HG02884 (cell line): ENCODE results near the gene PILRA.

ENCODE experiments used
- ATAC-seq: cut with Tn5 transposase; IDR thresholded peaks from one replicate; pipeline ENCODE4 v1.9.1; 2021; ENCODE audit warnings: mild to moderate bottlenecking, moderate library complexity; ENCODE audit not compliant: unreplicated experiment

Gene PILRA

DNA sequence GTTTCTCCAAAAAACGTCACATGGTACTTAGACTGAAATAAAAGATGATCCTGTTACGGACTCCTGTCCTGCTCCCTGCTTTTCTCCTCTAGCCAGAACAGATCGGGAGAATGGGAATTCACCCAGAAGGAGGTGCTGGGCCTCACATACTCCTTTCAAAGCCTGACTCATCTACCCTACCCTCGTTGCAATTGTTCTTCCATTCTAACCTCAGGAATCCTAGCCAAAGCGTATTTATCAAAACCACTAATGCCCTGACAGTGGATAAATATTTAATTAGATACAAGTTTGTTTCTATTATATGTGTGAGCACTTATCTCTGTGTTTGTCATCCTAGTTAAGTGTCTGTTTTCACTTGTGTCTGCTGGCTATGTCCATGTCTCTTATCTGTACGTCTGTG, 33.5 kb downstream of the PILRA start:
- no peak for ATAC-seq

DNA sequence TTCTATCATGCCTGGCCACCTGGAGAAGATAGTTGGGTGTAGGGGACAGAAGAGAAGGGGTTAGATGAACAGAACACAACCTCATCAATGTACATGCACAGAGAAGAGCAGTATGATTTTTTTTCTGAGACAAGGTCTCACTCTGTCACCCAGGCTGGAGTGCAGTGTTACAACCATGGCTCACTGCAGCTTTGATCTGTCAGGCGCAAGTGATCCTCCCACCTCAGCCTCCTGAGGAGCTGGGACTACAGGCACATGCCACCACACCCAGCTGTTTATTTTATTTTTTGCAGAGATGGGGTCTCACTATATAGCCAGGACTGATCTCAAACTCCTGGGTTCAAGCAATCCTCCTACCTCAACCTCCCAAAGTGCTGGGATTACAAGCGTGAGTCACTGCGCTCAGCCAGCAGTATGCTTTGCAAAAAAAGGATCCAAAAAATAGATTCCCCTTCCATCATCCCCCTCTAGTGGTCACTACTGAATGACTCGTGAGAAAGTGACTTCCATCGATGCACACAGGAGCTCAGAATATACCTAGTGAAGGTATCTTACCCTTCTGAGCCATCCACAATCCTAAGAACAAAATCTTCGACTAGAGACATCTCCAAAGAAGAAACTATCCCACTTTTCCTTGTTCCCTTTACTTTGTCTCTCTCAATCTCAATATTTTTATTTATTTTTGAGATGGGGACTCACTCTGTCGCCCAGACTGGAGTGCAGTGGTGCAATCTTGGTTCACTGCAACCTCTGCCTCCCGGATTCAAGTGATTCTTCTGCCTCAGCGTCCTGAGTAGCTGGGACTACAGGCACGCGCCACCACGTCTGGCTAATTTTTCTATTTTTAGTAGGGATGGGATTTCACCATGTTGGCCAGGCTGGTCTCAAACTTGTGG, 34.2 kb downstream of the PILRA start:
- no peak for ATAC-seq

DNA sequence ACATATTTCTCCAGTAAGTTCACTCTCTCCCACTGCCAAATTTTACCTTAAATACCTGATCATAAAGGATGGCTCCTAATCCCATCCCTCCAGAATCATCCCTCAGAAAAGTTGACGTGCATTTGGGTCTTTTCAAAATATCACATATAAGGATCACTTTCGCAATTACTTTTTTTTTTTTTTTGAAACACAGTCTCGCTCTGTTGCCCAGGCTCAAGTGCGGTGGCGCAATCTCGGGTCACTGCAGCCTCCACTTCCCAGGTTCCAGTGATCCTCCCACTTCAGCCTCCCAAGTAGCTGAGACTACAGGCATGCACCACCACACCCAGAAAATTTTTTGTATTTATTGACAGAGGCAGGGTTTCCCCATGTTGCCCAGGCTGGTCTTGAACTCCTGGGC, 37.8 kb downstream of the PILRA start:
- ATAC-seq: no peak

DNA sequence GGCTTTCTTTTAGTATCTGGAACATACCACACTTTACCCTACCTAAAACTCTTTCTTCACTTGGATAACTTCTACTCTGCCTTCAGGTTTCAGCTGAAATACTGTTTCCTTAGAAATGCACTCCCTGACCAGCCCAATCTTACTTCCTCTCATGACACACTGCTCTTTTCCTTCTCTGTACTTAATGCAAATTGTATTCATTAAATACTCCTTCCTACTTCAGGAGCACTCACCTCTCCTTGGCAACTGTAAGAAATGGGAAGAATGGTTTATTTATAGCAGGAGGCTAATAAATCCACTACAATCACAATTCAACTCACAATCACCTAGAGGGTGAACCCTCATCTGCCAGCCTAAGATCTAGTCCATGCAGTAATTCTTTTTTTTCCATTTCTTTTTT, 40.1 kb downstream of the PILRA start:
- ATAC-seq: no peak

DNA sequence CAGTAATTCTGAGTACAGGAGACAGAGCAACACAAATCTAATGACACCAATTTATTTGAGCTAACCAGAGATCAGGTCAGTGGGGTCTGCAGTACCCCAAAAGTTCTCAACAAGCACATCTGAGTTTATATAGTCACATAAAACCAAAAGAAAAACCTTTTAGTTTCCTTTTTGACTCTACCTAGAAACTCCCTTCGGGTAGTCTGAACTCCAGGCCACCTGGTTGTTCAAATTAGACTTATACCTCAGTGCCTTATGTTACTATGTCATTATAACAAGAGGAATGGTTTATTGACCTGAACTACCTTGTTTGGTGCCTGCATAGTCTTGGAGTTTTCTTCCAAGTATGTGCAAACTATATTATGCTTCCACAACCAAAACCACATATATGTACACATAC, 40.6 kb downstream of the PILRA start:
- no peak for ATAC-seq

DNA sequence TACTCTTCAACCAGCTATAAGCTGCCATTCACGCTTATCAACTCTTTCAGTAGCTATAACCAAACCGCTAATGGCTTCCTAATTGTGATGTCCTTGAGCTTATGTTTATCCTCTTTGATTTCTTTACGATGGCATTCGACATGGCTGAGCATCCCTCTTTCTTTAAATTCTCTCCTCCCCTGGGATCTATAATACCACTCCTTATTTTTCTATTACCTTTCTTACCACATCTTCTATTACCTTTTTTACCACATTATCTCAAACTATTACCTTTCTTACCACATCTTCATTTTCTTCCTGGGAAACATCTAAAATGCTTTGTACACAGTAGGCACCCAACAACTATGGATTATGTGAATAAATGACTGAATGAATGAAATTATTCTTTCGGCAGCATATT, 42.2 kb downstream of the PILRA start:
- no peak for ATAC-seq

DNA sequence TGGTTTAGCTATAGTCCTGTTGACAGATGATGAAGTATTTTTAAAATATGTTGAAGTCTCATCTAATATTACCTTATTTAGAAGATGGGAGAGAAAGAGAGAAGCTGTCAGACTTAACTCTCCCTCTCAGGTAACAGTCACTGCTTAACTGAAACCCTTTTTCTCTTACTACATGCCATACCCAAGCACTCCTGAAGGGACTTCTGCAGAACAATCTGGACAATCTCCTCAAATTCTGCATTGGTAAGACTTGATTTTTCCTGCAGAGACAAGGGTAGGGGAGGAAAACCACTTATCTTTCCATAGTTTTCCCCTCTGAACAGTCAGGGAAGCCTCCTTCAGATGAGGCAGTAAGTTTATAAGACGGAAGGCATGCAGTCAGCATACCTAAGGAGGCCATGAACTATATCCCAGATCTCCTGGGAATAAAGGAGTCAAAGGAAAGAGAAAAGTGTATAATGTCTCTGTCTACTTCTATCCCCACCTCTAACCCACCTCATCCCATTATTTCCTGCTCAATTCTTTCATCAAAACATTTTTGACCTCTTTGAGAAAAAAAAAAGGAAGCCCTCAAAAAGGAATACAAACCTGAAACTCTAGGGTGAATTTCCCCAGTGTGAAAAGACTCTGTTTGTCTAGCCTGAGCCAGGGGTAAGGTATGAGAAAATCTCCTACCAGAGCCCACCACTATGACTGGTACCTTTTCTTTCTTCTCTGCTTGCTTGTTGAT, 45.8 kb downstream of the PILRA start:
- ATAC-seq: no peak

DNA sequence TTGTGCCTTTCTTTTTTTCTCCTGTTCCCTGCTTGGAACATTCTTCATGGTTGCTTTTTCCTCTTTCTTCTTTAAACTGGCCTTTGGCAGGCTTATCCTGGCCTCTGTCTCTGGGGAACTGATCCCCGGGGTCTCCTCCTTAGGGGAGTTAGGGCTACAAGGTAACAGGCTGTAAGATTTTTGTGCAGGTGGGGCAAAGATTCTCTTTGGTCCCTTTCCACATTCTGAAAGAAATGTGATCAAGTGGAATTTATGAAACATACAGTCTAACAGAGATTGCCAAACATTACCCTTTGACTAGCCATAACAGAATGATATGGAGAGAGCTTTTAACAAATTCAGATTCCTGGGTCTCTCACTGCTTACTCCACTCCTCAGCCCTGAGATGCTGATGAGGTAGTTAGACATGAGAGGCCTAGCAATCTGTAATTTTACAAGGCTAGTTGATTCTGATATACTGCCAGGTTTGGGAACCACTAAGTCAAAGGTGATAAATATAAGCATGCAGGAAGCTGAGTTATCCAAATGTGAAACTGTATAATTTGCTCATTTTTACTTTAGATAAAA, 46.5 kb downstream of the PILRA start:
- ATAC-seq: no peak

DNA sequence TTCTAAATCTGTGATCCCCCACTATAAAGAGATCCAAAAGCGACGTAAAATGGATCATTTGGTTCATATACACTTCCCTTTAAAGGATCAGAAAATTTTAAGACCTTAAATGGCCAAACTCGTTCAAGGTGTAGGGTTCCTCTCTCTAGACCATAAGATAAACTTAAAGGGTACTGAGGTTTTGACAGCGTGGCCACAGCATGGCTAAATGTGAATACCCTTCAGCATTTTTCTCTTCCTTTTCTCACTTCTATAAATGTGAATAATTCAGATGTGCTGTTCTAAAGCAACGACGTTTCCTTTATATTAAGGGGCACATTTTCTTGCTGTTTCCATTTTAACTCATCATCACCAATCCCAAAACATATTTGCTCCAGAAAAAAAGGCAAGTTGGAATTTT, 50.0 kb downstream of the PILRA start:
- no peak for ATAC-seq

DNA sequence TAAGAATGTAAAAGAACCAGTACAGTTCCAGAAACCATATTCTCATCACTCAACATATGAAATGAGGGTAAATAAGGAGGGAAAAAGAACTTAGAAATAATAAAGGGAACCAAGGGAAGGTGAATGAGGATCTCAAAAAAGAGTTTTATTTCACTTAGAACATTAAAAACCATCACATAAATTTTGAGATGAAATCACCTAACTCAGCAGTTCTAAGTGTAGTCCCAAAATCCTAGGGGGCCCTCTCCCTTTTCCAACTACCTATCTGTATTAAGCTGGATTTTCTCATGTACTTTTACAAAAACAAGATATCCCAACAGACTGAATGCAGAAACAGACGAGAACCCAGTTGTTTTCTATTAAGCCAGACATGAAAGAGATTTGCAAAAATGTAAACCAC, 52.1 kb downstream of the PILRA start:
- no peak for ATAC-seq

DNA sequence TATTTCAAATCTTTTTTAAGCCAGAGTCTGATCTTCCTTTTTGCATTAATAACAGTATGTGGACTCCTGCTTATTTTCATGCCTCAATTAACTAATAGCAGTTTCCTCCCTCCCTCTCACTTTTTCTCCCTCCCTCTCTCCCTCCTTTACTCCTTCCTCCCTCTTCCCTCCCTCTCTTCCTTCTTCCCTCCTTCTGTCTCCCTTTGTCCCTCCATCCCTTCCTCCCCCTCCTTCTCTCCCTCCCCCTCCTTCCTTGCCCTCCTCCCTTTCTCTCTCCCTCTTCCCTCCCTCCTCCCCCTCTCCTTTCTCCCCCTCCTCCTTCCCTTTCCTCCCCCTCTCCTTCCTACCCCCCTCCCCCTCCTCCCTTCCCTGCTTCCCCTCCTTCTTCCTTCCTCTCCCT, 53.2 kb downstream of the PILRA start:
- no peak for ATAC-seq

DNA sequence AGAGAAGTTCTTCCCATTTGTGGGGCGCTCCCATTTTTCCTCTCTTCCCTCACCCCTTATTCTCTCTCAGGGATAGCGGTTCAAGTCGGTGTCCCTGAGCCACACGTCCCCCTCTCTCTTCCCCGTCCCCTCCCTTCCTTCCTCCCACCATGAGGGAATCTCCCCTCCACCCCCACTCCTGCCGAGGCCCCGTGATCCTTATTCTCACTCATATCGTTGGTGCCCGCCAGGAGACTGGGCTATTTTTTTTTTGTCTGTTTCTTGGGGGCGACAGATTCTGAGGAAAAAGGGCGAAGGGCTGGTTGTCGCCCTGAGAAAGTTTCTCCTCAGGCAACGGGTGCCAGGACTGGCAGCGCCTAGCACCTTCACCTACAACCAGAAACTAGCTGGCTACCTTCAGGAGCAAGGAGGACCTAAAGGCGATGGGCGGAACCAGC, 54.5 kb downstream of the PILRA start:
- no peak for ATAC-seq

DNA sequence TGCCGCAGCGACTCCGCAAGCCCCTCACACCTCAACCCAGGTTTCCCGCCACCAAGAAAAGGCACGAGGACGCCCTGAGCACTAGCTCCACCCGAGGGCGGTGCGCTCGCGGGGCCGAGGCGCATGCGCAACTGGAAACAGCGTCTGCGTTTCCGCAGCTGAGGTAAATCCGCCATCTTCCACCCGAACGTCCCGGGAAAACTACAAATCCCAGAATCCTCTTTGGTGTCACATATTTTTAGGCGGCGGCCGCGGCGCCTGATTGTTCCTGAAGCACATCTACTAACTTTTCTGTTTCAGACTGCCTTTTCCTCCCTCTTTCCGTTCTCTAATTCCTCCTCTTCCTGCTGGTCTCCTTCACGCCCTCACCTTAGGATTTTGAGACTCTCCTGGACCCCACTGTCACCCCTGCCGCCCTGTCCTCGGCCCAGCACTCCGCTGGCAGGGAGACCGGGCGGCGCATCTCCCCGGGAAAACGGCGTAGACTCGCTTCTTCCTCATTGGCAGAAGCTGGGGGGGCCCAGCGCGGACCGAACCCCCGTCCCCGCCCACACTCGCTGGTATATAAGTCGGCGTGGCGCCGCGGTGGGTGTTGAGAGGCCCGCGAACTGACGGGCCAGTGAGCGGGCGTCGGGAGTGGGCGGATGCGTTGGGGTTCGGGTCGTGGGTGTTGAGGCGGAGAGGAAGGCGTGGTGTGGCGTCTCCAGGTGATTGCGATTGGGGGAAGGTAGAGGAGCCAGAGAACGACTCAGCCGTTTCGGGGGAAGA, 55.1 kb downstream of the PILRA start, which contains the start of gene ZCWPW1:
ZCWPW1 (minus strand) TSS at position 505 of the 768 bp plus-strand sequence. CDS start 8,054 bp downstream, outside the sequence.
- ATAC-seq: peak; percentile 40

DNA sequence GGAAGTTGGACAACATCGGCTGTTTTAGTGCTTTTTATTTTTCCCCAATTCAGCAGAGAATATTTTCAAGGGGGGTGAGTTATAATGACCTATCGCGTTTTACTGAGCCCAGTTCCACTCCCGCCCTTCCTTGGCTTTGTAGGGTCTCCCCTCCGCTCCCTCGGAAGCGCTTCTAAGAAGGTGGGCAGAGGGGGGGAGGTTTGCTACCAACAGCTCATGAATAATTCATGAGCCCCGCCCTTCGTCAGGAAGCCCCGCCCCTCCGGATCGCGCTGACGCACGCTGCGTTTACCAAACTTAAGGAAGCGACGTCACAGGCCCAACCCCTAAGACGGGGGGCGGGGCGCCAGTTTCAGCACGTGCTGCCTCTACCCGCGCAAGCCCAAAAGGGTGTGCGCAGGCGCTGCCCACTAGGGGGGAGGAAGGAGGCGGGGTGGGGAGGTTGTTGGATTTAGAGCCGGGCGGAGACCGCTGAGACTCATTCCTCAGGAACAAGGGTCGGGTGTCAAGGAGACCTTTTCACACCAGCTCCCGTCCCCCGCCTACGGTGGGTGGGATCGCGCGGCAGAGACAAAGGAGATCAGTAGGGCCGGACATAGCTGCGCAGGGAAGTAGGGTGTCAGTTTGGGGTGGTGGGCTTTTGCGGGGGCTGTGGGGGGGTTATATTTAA, 55.8 kb downstream of the PILRA start:
- ATAC-seq: peak; percentile 43

DNA sequence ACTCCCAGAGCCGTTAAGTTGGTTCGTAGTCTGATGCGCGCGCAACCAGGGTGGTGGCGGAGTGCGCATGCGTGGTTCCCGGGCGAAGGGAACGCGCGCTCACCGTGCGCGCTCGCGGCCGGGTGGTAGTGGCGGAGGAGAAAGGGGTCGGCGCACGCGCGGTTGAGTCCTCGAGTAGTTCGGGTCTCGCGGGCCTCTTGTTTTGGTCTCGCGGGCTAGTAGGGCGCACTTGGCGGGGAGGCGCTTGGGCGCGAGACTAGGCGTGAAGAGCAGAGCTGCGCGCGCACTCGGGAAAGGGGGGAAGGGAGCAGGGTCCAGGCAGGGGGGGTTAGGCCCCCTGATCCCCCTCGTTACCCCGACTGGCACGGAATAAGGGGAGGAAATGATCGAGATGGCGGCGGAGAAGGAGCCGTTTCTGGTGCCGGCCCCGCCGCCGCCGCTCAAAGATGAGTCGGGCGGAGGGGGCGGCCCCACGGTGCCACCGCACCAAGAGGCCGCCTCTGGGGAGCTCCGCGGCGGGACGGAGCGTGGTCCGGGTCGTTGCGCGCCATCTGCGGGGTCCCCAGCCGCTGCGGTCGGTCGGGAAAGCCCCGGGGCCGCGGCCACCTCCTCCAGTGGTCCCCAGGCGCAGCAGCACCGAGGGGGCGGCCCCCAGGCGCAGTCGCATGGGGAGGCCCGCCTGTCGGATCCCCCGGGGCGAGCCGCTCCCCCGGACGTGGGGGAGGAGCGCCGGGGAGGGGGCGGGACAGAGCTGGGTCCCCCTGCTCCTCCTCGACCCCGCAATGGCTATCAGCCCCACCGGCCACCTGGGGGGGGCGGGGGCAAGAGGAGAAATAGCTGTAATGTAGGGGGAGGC, 56.6 kb downstream of the PILRA start, which contains the start of gene MEPCE:
MEPCE (plus strand) TSS at position 195 of the 856 bp plus-strand sequence; CDS start at position 383, 188 bp downstream.
- ATAC-seq: peak; percentile 34

DNA sequence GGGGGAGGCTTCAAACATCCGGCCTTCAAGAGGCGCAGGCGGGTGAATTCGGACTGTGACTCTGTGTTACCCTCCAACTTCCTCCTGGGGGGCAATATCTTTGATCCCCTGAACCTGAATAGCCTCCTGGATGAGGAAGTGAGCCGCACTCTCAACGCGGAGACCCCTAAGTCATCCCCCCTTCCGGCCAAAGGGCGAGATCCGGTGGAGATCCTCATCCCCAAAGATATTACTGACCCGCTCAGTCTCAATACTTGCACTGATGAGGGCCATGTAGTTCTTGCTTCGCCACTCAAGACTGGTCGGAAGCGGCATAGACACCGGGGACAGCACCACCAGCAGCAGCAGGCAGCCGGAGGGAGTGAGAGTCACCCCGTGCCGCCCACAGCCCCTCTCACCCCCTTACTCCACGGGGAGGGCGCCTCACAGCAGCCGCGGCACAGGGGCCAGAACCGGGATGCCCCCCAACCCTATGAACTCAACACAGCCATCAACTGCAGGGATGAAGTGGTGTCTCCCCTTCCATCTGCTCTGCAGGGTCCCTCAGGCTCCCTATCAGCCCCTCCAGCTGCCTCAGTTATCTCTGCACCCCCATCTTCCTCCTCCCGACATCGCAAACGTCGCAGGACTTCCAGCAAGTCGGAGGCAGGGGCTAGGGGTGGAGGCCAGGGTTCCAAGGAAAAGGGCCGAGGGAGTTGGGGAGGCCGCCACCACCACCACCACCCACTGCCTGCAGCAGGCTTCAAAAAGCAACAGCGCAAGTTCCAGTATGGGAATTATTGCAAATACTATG, 57.4 kb downstream of the PILRA start:
- ATAC-seq: no peak

DNA sequence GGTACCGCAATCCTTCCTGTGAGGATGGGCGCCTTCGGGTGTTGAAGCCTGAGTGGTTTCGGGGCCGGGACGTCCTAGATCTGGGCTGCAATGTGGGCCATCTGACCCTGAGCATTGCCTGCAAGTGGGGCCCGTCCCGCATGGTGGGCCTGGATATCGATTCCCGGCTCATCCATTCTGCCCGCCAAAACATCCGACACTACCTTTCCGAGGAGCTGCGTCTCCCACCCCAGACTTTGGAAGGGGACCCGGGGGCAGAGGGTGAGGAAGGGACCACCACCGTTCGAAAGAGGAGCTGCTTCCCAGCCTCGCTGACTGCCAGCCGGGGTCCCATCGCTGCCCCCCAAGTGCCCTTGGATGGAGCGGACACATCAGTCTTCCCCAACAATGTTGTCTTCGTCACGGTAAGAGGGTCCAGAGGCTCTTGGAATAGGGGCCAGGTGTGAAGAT, 58.0 kb downstream of the PILRA start:
- ATAC-seq: no peak

DNA sequence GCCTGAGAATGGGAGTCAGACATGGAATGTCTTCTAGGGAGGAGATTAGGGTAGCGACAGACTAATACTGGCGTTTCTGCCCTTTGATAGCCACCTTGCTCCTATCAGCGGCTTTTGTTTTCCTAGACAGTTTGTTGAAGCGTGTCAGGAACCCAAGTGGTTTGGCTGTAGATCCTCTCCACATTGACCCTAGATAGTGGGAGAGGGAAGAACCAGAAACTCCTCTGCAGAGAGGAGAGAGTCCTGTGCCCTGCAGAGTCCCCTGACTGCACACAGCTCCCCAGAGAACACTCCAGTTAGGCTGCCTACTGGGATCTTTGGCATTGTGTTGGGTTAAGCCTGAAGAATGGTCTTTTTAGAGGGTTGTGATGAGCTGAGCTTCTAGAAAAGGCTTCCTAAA, 58.8 kb downstream of the PILRA start:
- ATAC-seq: no peak
